Tibial nerve (tissue), 3 donors: ENCODE results near the gene PDCL3.

Source experiments
- CTCF ChIP-seq, 5 experiments: fragments of 200-600 bp in 3 of 5; fragments of 450-650 bp in 2 of 5; sonication (generic) in 3 of 5; IDR thresholded peaks; one replicate each; pipeline ENCODE4 v1.5.1; 2016 to 2019; ENCODE audit warnings: antibody characterized with exemption in 5 of 5, mild to moderate bottlenecking in 3 of 5, moderate library complexity in 2 of 5
- POLR2A ChIP-seq, 2 donors: fragments of 450-650 bp; IDR thresholded peaks; one replicate each; pipeline ENCODE4 v1.6.1; 2017; ENCODE audit warnings: antibody characterized with exemption in 2 of 2, mild to moderate bottlenecking in 2 of 2, moderate library complexity in 2 of 2

- TF ChIP-seq CTCF (IDR thresholded peaks at IDR 0.05) (no peak), POLR2A (IDR thresholded peaks at IDR 0.05) (no peak)
These were observed 22.0 kb downstream of the PDCL3 start for GRCh38 chr2:100584816-100585215.
